Activated naive CD8-positive, alpha-beta T cell treated with anti-CD3 and anti-CD28 coated beads for 36 hours (primary cell): Measurements from ENCODE around the gene RBPJL. TPM values are rescaled to one million over a fixed set of nuclear protein-coding genes. Genes with fewer than 3 reads are reported as not detected.

ENCODE experiments used
- DNase-seq: peaks from one replicate; pipeline ENCODE4 v3.0.0; 2021
- H3K27ac Mint-ChIP-seq: one replicate; pipeline ENCODE4 v1.8.0; 2022; ENCODE audit warnings: mild to moderate bottlenecking, moderate library complexity, mixed read lengths
- H3K27me3 Mint-ChIP-seq: one replicate; pipeline ENCODE4 v1.8.0; 2022; ENCODE audit warnings: mild to moderate bottlenecking, mixed read lengths
- H3K36me3 Mint-ChIP-seq: one replicate; pipeline ENCODE4 v1.8.0; 2021; ENCODE audit warnings: mild to moderate bottlenecking, mixed read lengths
- H3K4me1 Mint-ChIP-seq: one replicate; pipeline ENCODE4 v1.8.0; 2021; ENCODE audit warnings: mixed read lengths
- H3K4me3 Mint-ChIP-seq: one replicate; pipeline ENCODE4 v1.8.0; 2022; ENCODE audit warnings: mild to moderate bottlenecking, moderate library complexity, mixed read lengths
- H3K9me3 Mint-ChIP-seq: one replicate; pipeline ENCODE4 v1.8.0; 2022; ENCODE audit warnings: mixed read lengths
- total RNA-seq, 2 experiments: library from RNA; stranded (reverse); gene quantifications; one replicate each; pipeline ENCODE4 v1.2.3, GENCODE V29; 2021

Gene RBPJL
- total RNA-seq, 2 experiments from 2014 or later, result not detected

DNA sequence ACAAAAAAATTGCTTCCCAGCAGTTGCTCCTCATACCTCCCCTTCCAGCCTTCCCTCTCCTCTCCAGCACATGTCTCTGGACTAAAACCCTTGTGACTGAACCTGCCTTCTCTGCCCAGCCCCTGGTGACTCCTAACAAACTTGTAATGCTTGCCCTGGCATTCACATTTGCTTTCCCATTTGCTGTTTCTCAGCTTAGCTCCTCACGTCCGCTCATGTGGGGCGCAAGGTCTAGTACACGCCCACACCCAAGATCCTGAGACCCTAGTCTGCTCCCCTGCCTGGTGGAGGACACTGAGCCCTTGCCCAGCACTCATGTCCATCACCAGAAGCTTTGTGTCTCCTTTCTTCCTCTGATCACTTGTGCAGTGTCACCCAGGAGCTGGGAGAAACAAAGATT lies 18.3 kb upstream of the RBPJL start:
- H3K4me3 Mint-ChIP-seq, result no peak overlapping the region
- H3K36me3 Mint-ChIP-seq, result no peaks in the 10 kb centered on the region
- no peaks in the 10 kb centered on the region for H3K9me3 Mint-ChIP-seq
- H3K27me3 Mint-ChIP-seq, result peaks cover 31% of the 10 kb centered on the region
- no peak for DNase-seq
- H3K4me1 Mint-ChIP-seq, result peaks cover 2% of the 10 kb centered on the region
- no peak overlapping the region for H3K27ac Mint-ChIP-seq

DNA sequence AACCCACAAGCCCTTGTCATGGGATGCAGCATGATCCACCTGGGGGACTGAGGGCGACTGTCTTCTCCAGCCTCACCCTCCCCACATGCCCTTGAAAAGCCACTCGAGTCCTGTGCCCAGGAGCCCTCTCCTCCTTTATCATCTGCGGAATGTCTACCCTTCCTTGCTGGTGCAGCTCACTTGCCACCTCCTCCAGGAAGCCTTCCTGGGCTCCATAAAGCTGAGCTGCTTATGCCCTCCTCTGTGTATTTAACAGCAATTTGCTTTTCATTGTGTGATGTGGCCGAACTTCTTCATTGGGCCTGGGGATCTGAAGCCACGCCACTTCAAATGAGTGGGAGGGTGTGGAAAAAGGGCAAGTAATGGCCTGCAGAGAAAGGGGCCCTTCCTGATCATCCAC lies 17.8 kb upstream of the RBPJL start:
- no peak overlapping the region for H3K27ac Mint-ChIP-seq
- H3K9me3 Mint-ChIP-seq, result no peaks in the 10 kb centered on the region
- H3K36me3 Mint-ChIP-seq, result no peaks in the 10 kb centered on the region
- H3K4me1 Mint-ChIP-seq, result peaks cover 4% of the 10 kb centered on the region
- H3K4me3 Mint-ChIP-seq, result no peak overlapping the region
- H3K27me3 Mint-ChIP-seq, result peaks cover 33% of the 10 kb centered on the region
- DNase-seq, result no peak

DNA sequence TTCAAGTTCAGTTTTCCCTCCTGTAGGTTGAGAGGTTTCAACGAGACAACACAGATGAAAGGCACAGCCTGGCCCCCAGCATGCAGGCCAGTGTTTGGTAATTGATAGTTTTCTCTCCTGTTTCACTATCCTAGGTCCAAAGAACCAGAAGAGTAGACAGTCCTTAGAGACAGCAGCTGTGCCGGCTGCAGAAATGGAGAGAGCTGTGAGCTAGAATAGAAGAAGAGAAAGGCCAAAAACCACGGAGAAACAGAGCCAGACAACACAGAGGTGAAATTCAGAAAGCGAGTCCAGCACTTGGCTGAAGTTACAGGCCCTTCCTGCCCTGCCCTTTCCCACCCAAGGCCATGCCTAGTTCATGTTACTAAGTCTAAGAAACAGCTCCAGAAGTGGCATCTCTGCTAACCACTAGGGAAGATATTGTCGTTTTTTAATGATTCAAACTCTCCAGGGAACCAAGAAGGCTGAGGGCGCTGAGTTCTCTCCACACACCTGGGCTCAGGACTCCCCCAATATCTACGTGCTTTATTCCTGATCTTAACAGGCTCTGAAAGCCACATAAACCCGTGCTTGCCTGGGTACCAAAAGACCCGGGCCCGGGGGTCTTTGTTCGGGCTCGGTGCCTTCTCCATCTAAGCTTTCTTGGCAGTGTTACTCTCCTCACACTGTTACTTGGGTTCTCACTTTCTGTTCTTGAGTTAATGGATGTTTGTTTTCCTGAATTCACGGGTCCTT lies 16.5 kb upstream of the RBPJL start:
- peaks cover 7% of the 10 kb centered on the region for H3K4me1 Mint-ChIP-seq
- H3K27ac Mint-ChIP-seq, result no peak overlapping the region
- peaks cover 2% of the 10 kb centered on the region for H3K9me3 Mint-ChIP-seq
- H3K36me3 Mint-ChIP-seq, result no peaks in the 10 kb centered on the region
- H3K4me3 Mint-ChIP-seq, result no peak overlapping the region
- H3K27me3 Mint-ChIP-seq, result peaks cover 43% of the 10 kb centered on the region
- no peak for DNase-seq

DNA sequence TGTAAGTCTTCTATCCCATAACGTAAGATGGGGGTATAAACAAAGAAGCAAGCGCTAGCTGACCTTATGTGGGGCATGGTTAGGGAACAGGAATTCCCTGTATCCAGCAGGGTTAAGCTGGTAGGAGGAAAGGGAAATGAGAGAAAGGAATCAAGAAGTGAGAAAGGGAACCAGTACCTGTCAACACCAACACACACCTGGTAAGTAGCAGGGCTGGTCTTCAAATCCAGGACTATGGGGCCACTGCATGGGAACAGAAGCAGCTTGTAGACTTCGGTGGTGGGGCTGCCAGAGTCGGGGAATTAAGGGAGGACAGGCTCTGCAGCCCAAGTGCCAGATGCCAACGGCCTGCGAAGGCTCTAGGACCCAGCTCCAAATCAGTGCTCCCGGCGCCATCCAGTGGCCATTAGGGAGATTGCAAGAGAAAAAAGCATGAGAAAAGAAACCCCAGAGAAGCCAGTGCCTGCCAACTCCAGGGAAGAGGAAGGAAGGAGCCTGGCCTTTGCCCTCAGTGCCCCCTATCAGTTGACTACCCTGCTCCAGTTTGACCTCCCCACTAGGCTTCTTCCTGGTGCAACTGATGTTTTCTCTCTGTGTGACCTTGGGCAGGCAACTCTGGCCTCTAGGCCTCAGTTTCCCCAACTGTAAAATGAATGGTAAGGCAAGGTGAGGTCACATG lies 15.8 kb upstream of the RBPJL start:
- Mint-ChIP-seq H3K27ac (no peak overlapping the region), H3K4me3 (no peak overlapping the region), H3K4me1 (peaks cover 7% of the 10 kb centered on the region), H3K9me3 (peaks cover 2% of the 10 kb centered on the region), H3K36me3 (no peaks in the 10 kb centered on the region), H3K27me3 (peaks cover 48% of the 10 kb centered on the region)
- peak; percentile 68 for DNase-seq

DNA sequence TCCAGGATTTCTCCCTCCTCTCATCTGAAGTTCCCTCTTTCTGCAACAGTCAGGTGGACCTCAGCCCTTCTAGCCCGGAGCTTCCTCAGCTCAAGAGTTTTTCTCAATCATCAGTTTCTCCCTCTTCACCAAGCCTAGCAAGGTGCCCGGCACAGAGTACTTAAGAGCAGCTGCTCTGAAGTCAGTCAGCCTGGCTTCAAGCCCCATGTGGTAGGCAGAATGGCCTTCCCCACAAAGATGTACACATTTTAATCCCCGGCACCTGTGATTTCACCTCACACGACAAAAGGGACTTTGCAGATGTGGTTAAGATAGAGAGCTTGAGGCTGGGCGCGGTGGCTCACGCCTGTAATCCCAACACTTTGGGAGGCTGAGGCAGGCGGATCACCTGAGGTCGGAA lies 15.1 kb upstream of the RBPJL start:
- Mint-ChIP-seq H3K9me3 (peaks cover 2% of the 10 kb centered on the region), H3K27me3 (peaks cover 53% of the 10 kb centered on the region), H3K27ac (no peak overlapping the region), H3K4me1 (peaks cover 7% of the 10 kb centered on the region), H3K4me3 (no peak overlapping the region), H3K36me3 (no peaks in the 10 kb centered on the region)
- no peak for DNase-seq

DNA sequence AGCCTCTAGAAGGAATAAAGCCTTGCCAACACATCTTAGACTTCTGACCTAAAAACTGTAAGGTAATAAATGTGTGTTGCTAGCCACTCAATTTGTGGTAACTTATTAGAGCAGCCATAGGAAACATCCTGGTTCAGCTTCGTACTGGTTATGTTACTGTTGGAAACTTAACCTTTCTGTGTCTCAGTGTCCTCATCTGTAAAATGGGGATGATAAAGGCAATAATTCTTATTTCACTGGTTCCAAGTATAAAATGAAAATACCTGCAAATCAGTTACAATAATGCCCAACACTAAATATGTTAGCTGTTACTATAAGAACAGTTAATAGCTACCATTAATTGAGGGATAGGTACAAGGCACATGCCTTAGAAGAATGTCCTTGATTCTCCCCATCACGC lies 14.3 kb upstream of the RBPJL start:
- H3K36me3 Mint-ChIP-seq, result no peaks in the 10 kb centered on the region
- H3K4me3 Mint-ChIP-seq, result no peak overlapping the region
- peaks cover 7% of the 10 kb centered on the region for H3K4me1 Mint-ChIP-seq
- peaks cover 2% of the 10 kb centered on the region for H3K9me3 Mint-ChIP-seq
- no peak overlapping the region for H3K27ac Mint-ChIP-seq
- H3K27me3 Mint-ChIP-seq, result peaks cover 54% of the 10 kb centered on the region
- no peak for DNase-seq

DNA sequence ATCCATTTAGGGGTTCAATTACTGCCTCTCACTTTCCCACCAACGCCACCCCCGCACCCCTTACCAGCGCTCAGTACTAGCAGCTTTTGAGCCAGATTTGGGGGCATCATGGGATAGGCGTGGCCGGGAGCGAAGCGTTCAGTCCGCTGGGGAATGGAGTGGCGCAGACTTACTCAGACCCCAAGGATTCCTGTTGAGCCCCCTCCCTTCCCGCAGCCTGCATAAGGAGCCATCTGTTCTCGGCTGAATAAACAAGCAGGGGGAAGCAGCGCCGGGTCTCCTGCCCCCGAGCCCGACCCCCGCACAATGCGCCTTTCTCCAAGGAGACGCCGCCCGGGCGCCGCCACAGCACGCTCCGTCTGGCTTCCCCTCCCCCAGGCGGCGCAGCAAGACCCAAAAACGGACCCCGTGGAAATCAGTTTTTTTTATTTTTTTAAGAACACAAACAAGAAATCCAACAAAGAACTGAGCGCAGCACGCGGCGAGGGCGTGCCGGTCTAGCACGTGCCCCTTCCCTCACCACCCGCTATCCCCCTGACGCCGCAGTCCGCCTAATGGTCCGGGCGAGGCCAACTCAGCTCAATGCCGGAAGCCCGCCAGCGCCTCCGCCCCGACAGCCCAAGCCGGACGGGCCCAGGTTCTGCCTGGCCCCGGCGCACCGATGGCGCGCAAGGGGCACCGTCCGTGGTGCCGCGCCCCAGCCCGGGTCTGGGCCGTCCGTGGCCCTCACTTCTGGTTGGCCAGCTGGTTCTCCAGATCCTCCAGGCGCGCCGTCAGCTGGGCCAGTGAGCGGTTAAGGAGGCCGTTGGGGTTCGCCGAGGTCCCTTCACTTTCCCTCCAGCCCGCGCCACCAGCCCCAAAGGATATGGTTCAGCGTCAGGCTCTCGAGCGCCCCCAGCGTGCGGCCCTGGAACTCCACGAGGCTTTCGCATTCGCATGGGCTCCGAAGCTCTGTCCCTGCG lies 13.3 kb upstream of the RBPJL start:
- Mint-ChIP-seq H3K27ac (peak overlapping the region; percentile 51), H3K27me3 (peaks cover 60% of the 10 kb centered on the region), H3K36me3 (no peaks in the 10 kb centered on the region), H3K4me3 (peak overlapping the region; percentile 69), H3K9me3 (peaks cover 2% of the 10 kb centered on the region), H3K4me1 (peaks cover 7% of the 10 kb centered on the region)
- peak; percentile 83 for DNase-seq

DNA sequence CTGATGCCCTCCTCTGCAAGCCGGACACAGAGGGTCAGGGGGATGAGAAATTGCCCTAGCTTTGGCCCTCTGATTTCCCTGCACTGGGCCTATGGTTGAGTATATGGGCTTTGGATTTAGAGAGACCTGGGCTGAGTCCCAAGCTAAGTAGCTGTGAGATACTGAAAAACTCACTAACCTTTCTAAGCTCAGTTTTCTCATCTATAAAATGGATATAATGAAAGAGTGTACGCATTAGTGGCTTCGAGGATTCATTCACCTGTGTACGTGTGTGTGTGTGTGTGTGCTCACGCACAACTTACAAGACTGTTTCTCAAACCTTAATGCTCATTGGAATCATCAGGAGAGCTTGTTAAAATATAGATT lies 12.7 kb upstream of the RBPJL start:
- H3K27me3 Mint-ChIP-seq, result peaks cover 58% of the 10 kb centered on the region
- no peak for DNase-seq
- peaks cover 2% of the 10 kb centered on the region for H3K9me3 Mint-ChIP-seq
- no peaks in the 10 kb centered on the region for H3K36me3 Mint-ChIP-seq
- no peak overlapping the region for H3K4me3 Mint-ChIP-seq
- H3K27ac Mint-ChIP-seq, result no peak overlapping the region
- peaks cover 7% of the 10 kb centered on the region for H3K4me1 Mint-ChIP-seq

DNA sequence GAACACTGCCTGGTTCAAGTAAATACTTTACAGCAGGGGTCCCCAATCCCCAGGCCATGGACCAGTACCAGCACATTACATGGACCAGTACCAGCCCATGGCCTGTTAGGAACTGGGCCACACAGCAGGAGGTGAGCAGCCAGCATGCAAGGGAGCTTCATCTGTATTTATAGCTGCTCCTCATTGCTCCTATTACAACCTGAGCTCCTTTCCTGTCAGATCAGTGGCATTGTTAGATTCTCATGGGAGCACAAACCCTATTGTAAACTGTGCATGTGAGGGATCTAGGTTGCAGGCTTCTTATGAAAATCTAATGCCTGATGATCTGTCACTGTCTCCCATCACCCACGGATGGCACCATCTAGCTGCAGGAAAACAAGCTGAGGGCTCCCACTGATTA lies 12.0 kb upstream of the RBPJL start:
- Mint-ChIP-seq H3K27ac (no peak overlapping the region), H3K9me3 (peaks cover 2% of the 10 kb centered on the region), H3K4me1 (peaks cover 7% of the 10 kb centered on the region), H3K4me3 (no peak overlapping the region), H3K36me3 (no peaks in the 10 kb centered on the region), H3K27me3 (peaks cover 57% of the 10 kb centered on the region)
- DNase-seq, result no peak

DNA sequence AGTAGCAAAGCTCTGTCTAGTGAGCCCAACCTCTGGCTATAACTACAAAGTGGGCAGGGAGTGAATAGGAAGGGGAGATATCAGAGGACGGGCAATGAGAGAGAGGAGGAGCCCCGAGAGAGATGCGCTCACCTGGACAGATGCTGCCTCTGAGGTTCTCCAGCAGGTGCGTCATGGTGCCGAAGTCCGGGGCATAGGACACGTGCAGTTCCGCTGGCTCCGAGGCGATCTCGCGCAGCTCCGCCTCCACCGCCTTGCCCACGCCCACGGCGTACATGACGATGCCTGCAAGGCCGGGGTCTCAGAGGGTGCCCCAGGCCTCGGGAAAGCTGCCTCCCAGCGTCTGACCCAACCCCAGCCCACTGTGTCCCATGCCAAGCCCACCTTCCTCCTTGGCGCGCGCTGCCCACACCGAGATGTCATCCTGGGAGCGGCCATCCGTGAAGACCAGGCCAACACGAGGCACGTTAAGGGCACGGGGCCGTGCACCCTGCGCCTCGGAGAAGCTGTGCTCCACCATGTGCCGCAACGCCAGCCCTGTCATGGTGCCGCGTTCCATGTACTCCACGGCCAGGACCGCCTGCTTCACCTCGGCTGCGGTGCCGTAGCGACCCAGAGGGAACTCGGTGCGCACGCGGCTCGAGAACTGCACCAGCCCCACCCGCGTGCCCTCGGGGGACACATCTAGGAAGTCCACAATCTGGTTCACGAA lies 8.7 kb upstream of the RBPJL start:
- H3K9me3 Mint-ChIP-seq, result peaks cover 2% of the 10 kb centered on the region
- peaks cover 48% of the 10 kb centered on the region for H3K27me3 Mint-ChIP-seq
- peaks cover 12% of the 10 kb centered on the region for H3K4me1 Mint-ChIP-seq

DNA sequence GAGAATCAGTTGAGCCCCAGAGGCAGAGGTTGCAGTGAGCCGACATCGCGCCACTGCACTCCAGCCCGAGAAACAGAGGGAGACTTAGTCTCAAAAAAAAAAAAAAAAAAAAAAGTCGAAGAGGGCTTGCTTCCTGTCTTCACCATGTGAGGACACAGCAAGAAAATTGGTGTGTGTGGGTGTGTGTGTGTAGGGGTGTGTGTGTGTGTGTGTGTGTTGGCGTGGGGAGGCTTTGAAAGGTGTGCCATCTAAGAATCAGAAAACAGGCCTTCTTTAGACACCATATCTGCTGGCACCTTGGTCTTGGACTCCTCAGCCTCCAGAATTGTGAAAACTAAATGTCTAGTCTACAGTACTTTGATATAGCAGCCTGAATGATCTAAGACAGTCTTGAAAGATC lies 6.9 kb upstream of the RBPJL start:
- Mint-ChIP-seq H3K36me3 (no peaks in the 10 kb centered on the region), H3K4me3 (no peak overlapping the region), H3K27ac (no peak overlapping the region), H3K9me3 (peaks cover 2% of the 10 kb centered on the region), H3K27me3 (peaks cover 50% of the 10 kb centered on the region), H3K4me1 (peaks cover 20% of the 10 kb centered on the region)
- DNase-seq, result no peak

More for the DNA sequence above, 8.7 kb upstream of the RBPJL start:
- H3K36me3 Mint-ChIP-seq, result no peaks in the 10 kb centered on the region
- no peak overlapping the region for H3K4me3 Mint-ChIP-seq
- DNase-seq, result no peak
- no peak overlapping the region for H3K27ac Mint-ChIP-seq

DNA sequence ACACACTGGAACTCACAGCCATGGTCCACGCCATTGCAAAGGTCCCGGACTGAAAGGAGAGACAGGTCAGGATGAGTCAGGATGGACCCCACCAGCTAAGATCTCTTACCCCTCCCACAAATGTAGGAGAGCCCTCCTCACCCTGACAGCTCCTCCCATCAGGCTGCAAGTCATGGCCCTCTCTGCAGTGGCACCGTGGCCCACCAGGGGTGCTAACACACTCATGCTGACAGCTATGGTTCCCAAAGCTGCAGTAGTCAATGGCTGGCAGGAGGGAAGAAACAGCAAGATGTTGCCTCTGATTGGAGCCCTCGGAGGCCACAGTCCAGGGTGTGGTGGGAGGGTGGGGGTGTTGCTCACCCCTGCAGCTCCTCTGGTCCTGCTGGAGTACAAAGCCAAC lies 5.7 kb upstream of the RBPJL start:
- Mint-ChIP-seq H3K4me1 (peaks cover 20% of the 10 kb centered on the region), H3K9me3 (no peaks in the 10 kb centered on the region), H3K27ac (no peak overlapping the region), H3K27me3 (peaks cover 52% of the 10 kb centered on the region), H3K4me3 (no peak overlapping the region), H3K36me3 (no peaks in the 10 kb centered on the region)
- DNase-seq, result peak; percentile 57

DNA sequence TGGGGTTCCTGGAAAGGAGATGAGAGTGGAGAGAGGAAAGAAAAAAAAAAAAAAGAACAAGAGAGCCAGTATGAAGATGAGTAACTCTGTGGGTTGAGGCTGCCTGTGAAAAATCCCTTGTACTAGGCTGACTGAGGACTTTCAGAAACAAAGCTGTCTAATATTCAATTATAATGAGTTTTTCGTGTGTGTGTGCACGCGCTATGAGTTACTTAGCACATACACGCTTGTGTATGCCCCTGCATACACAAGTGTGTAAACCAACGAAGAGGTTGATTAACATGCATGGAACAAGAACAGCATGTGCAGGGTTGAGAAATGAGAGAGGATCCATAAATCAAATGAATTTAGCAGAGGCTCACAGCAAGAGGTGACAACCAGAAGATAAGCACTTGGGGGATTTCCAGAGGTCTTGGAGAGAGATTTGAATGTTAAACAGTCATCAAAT lies 4.8 kb upstream of the RBPJL start:
- H3K36me3 Mint-ChIP-seq, result no peaks in the 10 kb centered on the region
- no peak overlapping the region for H3K4me3 Mint-ChIP-seq
- H3K27ac Mint-ChIP-seq, result peak overlapping the region; percentile 10
- H3K9me3 Mint-ChIP-seq, result no peaks in the 10 kb centered on the region
- no peak for DNase-seq
- peaks cover 20% of the 10 kb centered on the region for H3K4me1 Mint-ChIP-seq
- H3K27me3 Mint-ChIP-seq, result peaks cover 50% of the 10 kb centered on the region

DNA sequence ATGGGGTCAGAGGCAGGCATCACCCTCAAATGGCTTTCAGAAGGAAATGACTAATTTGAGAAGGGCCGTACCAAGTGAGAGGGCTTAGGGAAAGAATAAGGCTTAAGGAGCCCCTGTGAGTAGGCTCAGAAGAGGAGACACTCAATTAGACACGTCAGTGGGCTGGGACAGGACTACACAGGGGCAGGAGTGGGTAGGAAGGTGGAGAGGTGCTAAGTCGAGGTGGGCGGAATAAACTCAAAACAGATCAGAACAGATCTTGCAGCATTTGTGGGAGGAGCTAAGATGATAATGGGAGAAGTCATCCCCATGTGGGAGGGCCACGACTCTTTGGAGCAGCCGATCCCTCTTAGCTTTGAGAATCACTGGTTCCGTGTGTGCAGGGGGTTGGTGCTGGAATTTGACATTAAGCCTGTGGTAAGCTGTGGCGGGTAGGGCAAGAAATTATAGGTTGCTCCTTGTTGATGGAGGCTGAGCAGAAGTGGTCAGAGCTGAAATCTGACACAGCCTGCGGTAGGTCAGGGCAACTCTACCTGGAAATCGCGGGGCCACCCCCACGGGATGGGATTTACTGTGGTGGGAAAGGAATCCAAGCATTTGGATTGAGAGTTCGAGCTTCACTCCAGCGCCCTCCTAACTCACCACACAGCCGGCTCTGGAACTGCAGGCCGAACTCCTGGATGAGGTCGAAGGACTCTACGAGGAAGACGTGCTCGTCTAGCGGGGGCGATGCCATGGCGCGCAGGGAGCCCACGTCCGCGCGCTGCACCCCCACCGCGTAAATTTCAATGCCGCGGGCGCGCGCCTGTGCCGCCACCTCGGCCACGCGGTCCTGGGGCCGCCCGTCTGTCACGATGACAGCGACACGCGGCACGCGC lies 2.8 kb upstream of the RBPJL start:
- Mint-ChIP-seq H3K27ac (no peak overlapping the region), H3K4me3 (no peak overlapping the region), H3K27me3 (peaks cover 57% of the 10 kb centered on the region), H3K36me3 (no peaks in the 10 kb centered on the region), H3K9me3 (no peaks in the 10 kb centered on the region), H3K4me1 (peaks cover 20% of the 10 kb centered on the region)
- no peak for DNase-seq
